BLaER1 treated with 17β-estradiol and CSF1 and Interleukin-3, amounts not matched to agents 10 nM and 100 nM (cell line): ENCODE results near the gene CLIP1.

ENCODE experiments used
- H3K27ac ChIP-seq, 11 experiments: shearing (Covaris generic); formaldehyde crosslinking; 2 replicates each; pipeline ENCODE4 v1.8.1; 2022
- H3K27me3 ChIP-seq, 11 experiments: shearing (Covaris generic); formaldehyde crosslinking; 2 replicates each; pipeline ENCODE4 v1.8.1; 2022
- H3K36me3 ChIP-seq, 11 experiments: shearing (Covaris generic); formaldehyde crosslinking; 2 replicates each; pipeline ENCODE4 v1.8.1; 2022
- H3K4me1 ChIP-seq, 10 experiments: shearing (Covaris generic); formaldehyde crosslinking; 2 replicates each; pipeline ENCODE4 v1.8.1; 2022
- H3K4me2 ChIP-seq, 11 experiments: shearing (Covaris generic); formaldehyde crosslinking; 2 replicates each; pipeline ENCODE4 v1.8.1; 2022
- H3K4me3 ChIP-seq, 10 experiments: shearing (Covaris generic); formaldehyde crosslinking; 2 replicates each; pipeline ENCODE4 v1.8.1; 2022
- H3K9ac ChIP-seq, 11 experiments: shearing (Covaris generic); formaldehyde crosslinking; 2 replicates each; pipeline ENCODE4 v1.8.1; 2022
- H3K9me3 ChIP-seq, 11 experiments: shearing (Covaris generic); formaldehyde crosslinking; replicated peaks in 1 of 11; 2 replicates each; pipeline ENCODE4 v1.8.1; 2022
- H4K20me1 ChIP-seq, 11 experiments: shearing (Covaris generic); formaldehyde crosslinking; 2 replicates each; pipeline ENCODE4 v1.8.1; 2022
- Cebpa-rat ChIP-seq, 11 experiments: shearing (Covaris generic); IDR thresholded peaks; 2 replicates each; pipeline ENCODE4 v1.8.1; 2022

The CLIP1 gene

GRCh38 chr12:122413516-122414404, 8.7 kb downstream of the CLIP1 start:
- Histone ChIP-seq H4K20me1 (peaks cover 0 to 82% (median 34%) of the 10 kb centered on the region in 11 experiments; a peak in 15 of 22 replicates), H3K4me2 (peak overlapping the region; percentile 30 to 74 (median 55)), H3K9me3 (peaks cover 0 to 12% (median 10%) of the 10 kb centered on the region in 11 experiments; a peak in 15 of 22 replicates), H3K9ac (peak overlapping the region in 5 of 11 experiments; percentile 29 to 37 (median 31); a peak in 4 of 22 replicates), H3K4me1 (peaks cover 18 to 48% (median 22%) of the 10 kb centered on the region in 10 experiments), H3K4me3 (no peak overlapping the region), H3K27me3 (no peaks in the 10 kb centered on the region), H3K36me3 (peaks cover 11 to 35% (median 27%) of the 10 kb centered on the region in 11 experiments; a peak in 19 of 22 replicates), H3K27ac (peak overlapping the region; percentile 15 to 60 (median 50); a peak in 18 of 22 replicates)
- no peak for TF ChIP-seq Cebpa-rat (IDR thresholded peaks at IDR 0.05)

GRCh38 chr12:122412851-122413433, 9.5 kb downstream of the CLIP1 start:
- Histone ChIP-seq H3K4me3 (no peak overlapping the region), H4K20me1 (peaks cover 0 to 82% (median 34%) of the 10 kb centered on the region in 11 experiments; a peak in 13 of 22 replicates), H3K9me3 (peaks cover 0 to 12% (median 10%) of the 10 kb centered on the region in 11 experiments; a peak in 15 of 22 replicates), H3K36me3 (peaks cover 11 to 35% (median 27%) of the 10 kb centered on the region in 11 experiments; a peak in 19 of 22 replicates), H3K9ac (peak overlapping the region in 1 of 11 experiments; percentile 29; a peak in 2 of 22 replicates), H3K27ac (peak overlapping the region in 10 of 11 experiments; percentile 15 to 60 (median 52); a peak in 13 of 22 replicates), H3K4me1 (peaks cover 18 to 40% (median 22%) of the 10 kb centered on the region in 10 experiments), H3K27me3 (no peaks in the 10 kb centered on the region), H3K4me2 (peak overlapping the region; percentile 30 to 74 (median 55))
- TF ChIP-seq Cebpa-rat (IDR thresholded peaks at IDR 0.05): no peak

GRCh38 chr12:122411537-122411936, 10.9 kb downstream of the CLIP1 start:
- no peak for TF ChIP-seq Cebpa-rat (IDR thresholded peaks at IDR 0.05)
- H3K9me3 ChIP-seq: peaks cover 0 to 12% (median 10%) of the 10 kb centered on the region in 11 experiments; a peak in 15 of 22 replicates
- peaks cover 9 to 28% (median 20%) of the 10 kb centered on the region in 11 experiments; a peak in 19 of 22 replicates for H3K36me3 ChIP-seq
- no peak overlapping the region for H3K9ac ChIP-seq
- H4K20me1 ChIP-seq: peaks cover 0 to 83% (median 34%) of the 10 kb centered on the region in 11 experiments; a peak in 12 of 22 replicates
- no peak overlapping the region for H3K4me3 ChIP-seq
- no peak overlapping the region for H3K4me2 ChIP-seq
- peaks cover 29 to 47% (median 33%) of the 10 kb centered on the region in 10 experiments for H3K4me1 ChIP-seq
- no peaks in the 10 kb centered on the region for H3K27me3 ChIP-seq
- H3K27ac ChIP-seq: no peak overlapping the region

- Histone ChIP-seq H3K36me3 (peaks cover 6 to 36% (median 11%) of the 10 kb centered on the region in 11 experiments; a peak in 15 of 22 replicates), H3K9me3 (peaks cover 0 to 12% (median 10%) of the 10 kb centered on the region in 11 experiments; a peak in 15 of 22 replicates), H3K4me1 (peaks cover 36 to 50% (median 47%) of the 10 kb centered on the region in 10 experiments), H3K4me2 (peak overlapping the region in 5 of 11 experiments; percentile 0 to 23 (median 2); a peak in 3 of 22 replicates), H4K20me1 (peaks cover 6 to 89% (median 61%) of the 10 kb centered on the region in 11 experiments; a peak in 17 of 22 replicates), H3K27me3 (no peaks in the 10 kb centered on the region), H3K4me3 (no peak overlapping the region), H3K27ac (peak overlapping the region in 1 of 11 experiments; percentile 28; a peak in 2 of 22 replicates), H3K9ac (peak overlapping the region in 1 of 11 experiments; percentile 51; a peak in 1 of 22 replicates)
- TF ChIP-seq Cebpa-rat (IDR thresholded peaks at IDR 0.05): no peak
Measured at GRCh38 chr12:122407208-122407607, 15.3 kb downstream of the CLIP1 start.

GRCh38 chr12:122406701-122407164, 15.7 kb downstream of the CLIP1 start:
- H3K9ac ChIP-seq: peak overlapping the region in 1 of 11 experiments; percentile 51; a peak in 1 of 22 replicates

GRCh38 chr12:122403831-122404230, 18.6 kb downstream of the CLIP1 start:
- Histone ChIP-seq H3K9me3 (no peaks in the 10 kb centered on the region), H3K4me1 (peaks cover 58 to 71% (median 66%) of the 10 kb centered on the region in 10 experiments), H3K4me2 (peak overlapping the region in 10 of 11 experiments; percentile 36 to 81 (median 64); a peak in 17 of 22 replicates), H3K9ac (peak overlapping the region in 1 of 11 experiments; percentile 40; a peak in 1 of 22 replicates), H3K4me3 (no peak overlapping the region), H3K27ac (peak overlapping the region in 5 of 11 experiments; percentile 8 to 68 (median 28); a peak in 6 of 22 replicates), H3K36me3 (peaks cover 0 to 31% (median 5%) of the 10 kb centered on the region in 11 experiments; a peak in 7 of 22 replicates), H3K27me3 (no peaks in the 10 kb centered on the region), H4K20me1 (peaks cover 6 to 98% (median 67%) of the 10 kb centered on the region in 11 experiments; a peak in 17 of 22 replicates)
- no peak for TF ChIP-seq Cebpa-rat (IDR thresholded peaks at IDR 0.05)

More at GRCh38 chr12:122406701-122407164, 15.7 kb downstream of the CLIP1 start:
- Histone ChIP-seq H3K27me3 (no peaks in the 10 kb centered on the region), H3K36me3 (peaks cover 6 to 38% (median 11%) of the 10 kb centered on the region in 11 experiments; a peak in 15 of 22 replicates), H3K4me1 (peaks cover 36 to 50% (median 46%) of the 10 kb centered on the region in 10 experiments), H3K9me3 (peaks cover 0 to 11% (median 10%) of the 10 kb centered on the region in 11 experiments; a peak in 15 of 22 replicates), H3K4me2 (peak overlapping the region in 7 of 11 experiments; percentile 0 to 77 (median 4); a peak in 3 of 22 replicates), H4K20me1 (peaks cover 6 to 88% (median 62%) of the 10 kb centered on the region in 11 experiments; a peak in 17 of 22 replicates), H3K4me3 (no peak overlapping the region), H3K27ac (peak overlapping the region in 2 of 11 experiments; percentile 28 to 34; a peak in 2 of 22 replicates)
- TF ChIP-seq Cebpa-rat (IDR thresholded peaks at IDR 0.05): no peak

DNA sequence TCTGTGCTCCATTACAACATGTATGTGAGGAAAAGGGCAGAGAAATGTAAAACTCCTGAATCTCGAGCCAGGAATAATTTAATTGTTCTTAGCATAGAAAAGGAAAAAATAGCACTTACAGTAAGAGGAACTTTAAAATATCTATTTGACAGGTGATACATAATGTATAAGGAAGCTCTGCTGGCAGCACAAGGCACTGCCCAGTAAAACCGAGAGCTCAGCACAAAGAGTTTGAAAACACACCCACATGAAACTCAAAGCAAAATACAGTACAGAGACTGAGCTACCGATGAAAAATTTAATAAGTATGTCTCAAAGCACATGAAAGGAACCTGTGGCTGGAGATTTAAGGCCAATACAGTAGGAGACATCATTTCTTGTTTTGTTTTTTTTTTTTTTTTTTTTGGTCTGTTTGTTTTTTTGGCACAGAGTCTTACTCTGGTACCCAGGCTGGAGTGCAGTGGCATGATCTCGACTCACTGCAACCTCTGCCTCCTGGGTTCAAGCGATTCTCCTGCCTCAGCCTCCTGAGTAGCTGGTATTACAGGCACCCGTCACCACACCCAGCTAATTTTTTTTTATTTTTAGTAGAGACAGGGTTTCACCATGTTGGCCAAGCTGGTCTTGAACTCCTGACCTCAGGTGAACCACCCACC, 19.2 kb downstream of the CLIP1 start:
- no peak for TF ChIP-seq Cebpa-rat (IDR thresholded peaks at IDR 0.05)
- H3K9ac ChIP-seq: no peak overlapping the region
- peaks cover 58 to 71% (median 66%) of the 10 kb centered on the region in 10 experiments for H3K4me1 ChIP-seq
- peaks cover 6 to 98% (median 62%) of the 10 kb centered on the region in 11 experiments; a peak in 17 of 22 replicates for H4K20me1 ChIP-seq
- H3K27ac ChIP-seq: peak overlapping the region in 1 of 11 experiments; percentile 9; a peak in 1 of 22 replicates
- no peak overlapping the region for H3K4me3 ChIP-seq
- H3K4me2 ChIP-seq: peak overlapping the region in 10 of 11 experiments; percentile 27 to 81 (median 62); a peak in 12 of 22 replicates
- H3K36me3 ChIP-seq: peaks cover 0 to 31% (median 5%) of the 10 kb centered on the region in 11 experiments; a peak in 7 of 22 replicates
- no peaks in the 10 kb centered on the region for H3K9me3 ChIP-seq
- H3K27me3 ChIP-seq: no peaks in the 10 kb centered on the region
